Measurements from ENCODE around the gene CCDC138. TPM values are rescaled to one million over a fixed set of nuclear protein-coding genes. Genes with fewer than 3 reads are reported as not detected.

CCDC138 gene
- total RNA-seq, 1 experiment from 2014 or later, result 4.3 TPM

- BruUV-seq (replicated peaks), result no TSS peak
- CTCF ChIA-PET, result interaction anchor here (0.6 to 1.9 kb wide), 4 partner anchors 8 to 69 kb away, joined by 3 to 8 read pairs (median 5); partner anchors contain the start of gene EDAR
- H3K36me3 Mint-ChIP-seq (ENCODE audit: insufficient read depth, unreplicated experiment), result no peaks in the 10 kb centered on the region
- H3K27ac Mint-ChIP-seq (ENCODE audit: low read depth, unreplicated experiment), result peak overlapping the region; percentile 10
- H3K4me3 Mint-ChIP-seq (ENCODE audit: unreplicated experiment), result no peak overlapping the region
- H3K9me3 Mint-ChIP-seq (ENCODE audit: unreplicated experiment), result no peaks in the 10 kb centered on the region
- peaks cover 19% of the 10 kb centered on the region for H3K4me1 Mint-ChIP-seq (ENCODE audit: insufficient read depth, unreplicated experiment)
- TF ChIP-seq CTCF (IDR thresholded peaks at IDR 0.05; ENCODE audit: unreplicated experiment), result no peak
- H3K27me3 Mint-ChIP-seq (ENCODE audit: insufficient read depth, unreplicated experiment), result peaks cover 18% of the 10 kb centered on the region
- POLR2A ChIA-PET, result interaction anchor here (0.6 to 2.2 kb wide), 10 partner anchors 9 to 401 kb away, joined by 3 to 12 read pairs (median 3); no protein-coding TSS in a partner anchor
- intact Hi-C loops (cut with micrococcal nuclease), result no loop called here
- DNase-seq (ENCODE audit: unreplicated experiment), result peak; percentile 95
Measured at GRCh38 chr2:108923019-108923700, 136.6 kb downstream of the CCDC138 start.

- H3K9me3 Mint-ChIP-seq (ENCODE audit: unreplicated experiment), result no peaks in the 10 kb centered on the region
- no peak for DNase-seq (ENCODE audit: unreplicated experiment)
- no peak overlapping the region for H3K27ac Mint-ChIP-seq (ENCODE audit: low read depth, unreplicated experiment)
- TF ChIP-seq CTCF (IDR thresholded peaks at IDR 0.05; ENCODE audit: unreplicated experiment), result no peak
- CTCF ChIA-PET, result interaction anchor here (1.4 to 1.9 kb wide), 2 partner anchors 45 to 65 kb away, joined by 6 to 8 read pairs; partner anchors contain the start of gene EDAR
- intact Hi-C loops (cut with micrococcal nuclease), result no loop called here
- POLR2A ChIA-PET, result interaction anchor here (0.6 to 2.2 kb wide), 6 partner anchors 10 to 187 kb away, joined by 3 to 12 read pairs (median 3); no protein-coding TSS in a partner anchor
- H3K4me3 Mint-ChIP-seq (ENCODE audit: unreplicated experiment), result no peak overlapping the region
- BruUV-seq (replicated peaks), result no TSS peak
- H3K27me3 Mint-ChIP-seq (ENCODE audit: insufficient read depth, unreplicated experiment), result peaks cover 25% of the 10 kb centered on the region
- H3K36me3 Mint-ChIP-seq (ENCODE audit: insufficient read depth, unreplicated experiment), result no peaks in the 10 kb centered on the region
- H3K4me1 Mint-ChIP-seq (ENCODE audit: insufficient read depth, unreplicated experiment), result peaks cover 19% of the 10 kb centered on the region
Measured at GRCh38 chr2:108923736-108924579, 137.4 kb downstream of the CCDC138 start.

GRCh38 chr2:108924580-108925251, 138.1 kb downstream of the CCDC138 start:
- DNase-seq (ENCODE audit: unreplicated experiment), result no peak
- H3K9me3 Mint-ChIP-seq (ENCODE audit: unreplicated experiment), result no peaks in the 10 kb centered on the region
- H3K27ac Mint-ChIP-seq (ENCODE audit: low read depth, unreplicated experiment), result no peak overlapping the region
- intact Hi-C loops (cut with micrococcal nuclease), result loop anchor here (5.0 kb wide), 1 partner anchor 203 kb away; the partner anchor contains the start of gene SH3RF3
- H3K4me3 Mint-ChIP-seq (ENCODE audit: unreplicated experiment), result no peak overlapping the region
- CTCF ChIA-PET, result interaction anchor here (1.4 kb wide), 1 partner anchor 64 kb away, joined by 6 read pairs; the partner anchor contains the start of gene EDAR
- no peaks in the 10 kb centered on the region for H3K36me3 Mint-ChIP-seq (ENCODE audit: insufficient read depth, unreplicated experiment)
- POLR2A ChIA-PET, result interaction anchor here (0.8 kb wide), 1 partner anchor 186 kb away, joined by 3 read pairs; no protein-coding TSS in a partner anchor
- H3K4me1 Mint-ChIP-seq (ENCODE audit: insufficient read depth, unreplicated experiment), result peaks cover 19% of the 10 kb centered on the region
- peaks cover 22% of the 10 kb centered on the region for H3K27me3 Mint-ChIP-seq (ENCODE audit: insufficient read depth, unreplicated experiment)
- no peak for TF ChIP-seq CTCF (IDR thresholded peaks at IDR 0.05; ENCODE audit: unreplicated experiment)
- BruUV-seq (replicated peaks), result no TSS peak
